Ascending aorta (tissue), 2 donors: ENCODE measurements around the gene SH2B2. TPM values are rescaled to one million over a fixed set of nuclear protein-coding genes. Genes with fewer than 3 reads are reported as not detected.
"Not testable (repeated sequence)": the region's sequence is repeated elsewhere in the genome, so short reads cannot be mapped to it uniquely, and the experiment has no call there.

ENCODE experiments used
- DNase-seq, 2 donors: peaks; one replicate each; pipeline ENCODE4 v3.0.0-alpha.2; 2019; ENCODE audit warnings: low spot score in 2 of 2
- H3K27ac ChIP-seq, 2 donors: fragments of 200-600 bp; sonication (generic); one replicate each; pipeline ENCODE4 v1.5.1; 2016 to 2017; ENCODE audit warnings: mild to moderate bottlenecking in 1 of 2
- H3K27me3 ChIP-seq: fragments of 200-600 bp; sonication (generic); one replicate; pipeline ENCODE4 v1.5.1; 2017
- H3K36me3 ChIP-seq, 2 donors: fragments of 200-600 bp; sonication (generic); one replicate each; pipeline ENCODE4 v1.5.1; 2016
- H3K4me1 ChIP-seq, 2 donors: fragments of 200-600 bp; sonication (generic); one replicate each; pipeline ENCODE4 v1.5.1; 2016 to 2017; ENCODE audit warnings: mild to moderate bottlenecking in 1 of 2
- H3K4me3 ChIP-seq, 2 donors: fragments of 200-600 bp; sonication (generic); one replicate each; pipeline ENCODE4 v1.5.1; 2016 to 2017; ENCODE audit warnings: mild to moderate bottlenecking in 1 of 2
- H3K9me3 ChIP-seq, 2 donors: fragments of 200-600 bp; sonication (generic); one replicate each; pipeline ENCODE4 v1.5.1; 2016
- intact Hi-C: fragments of 100-400 bp; cut with DNase I; formaldehyde crosslinking; loops from one replicate; pipeline ENCODE4 v1.15.1; 2023
- total RNA-seq: library from RNA; depleted of rRNA; stranded (reverse); fragments of >200 nt; gene quantifications from one replicate; pipeline ENCODE4 v1.1.0, GENCODE V29; 2016
- TF ChIP-seq, protein P1 (sequence below), 3 experiments: fragments of 200-600 bp in 2 of 3; fragments of 450-650 bp in 1 of 3; sonication (generic) in 2 of 3; IDR thresholded peaks; one replicate each; pipeline ENCODE4 v1.5.1; 2016 to 2019; ENCODE audit warnings: antibody characterized with exemption in 3 of 3, mild to moderate bottlenecking in 1 of 3, moderate library complexity in 1 of 3

SH2B2 gene
- total RNA-seq, 1 donor from 2014 or later, result 4.2 TPM

DNA sequence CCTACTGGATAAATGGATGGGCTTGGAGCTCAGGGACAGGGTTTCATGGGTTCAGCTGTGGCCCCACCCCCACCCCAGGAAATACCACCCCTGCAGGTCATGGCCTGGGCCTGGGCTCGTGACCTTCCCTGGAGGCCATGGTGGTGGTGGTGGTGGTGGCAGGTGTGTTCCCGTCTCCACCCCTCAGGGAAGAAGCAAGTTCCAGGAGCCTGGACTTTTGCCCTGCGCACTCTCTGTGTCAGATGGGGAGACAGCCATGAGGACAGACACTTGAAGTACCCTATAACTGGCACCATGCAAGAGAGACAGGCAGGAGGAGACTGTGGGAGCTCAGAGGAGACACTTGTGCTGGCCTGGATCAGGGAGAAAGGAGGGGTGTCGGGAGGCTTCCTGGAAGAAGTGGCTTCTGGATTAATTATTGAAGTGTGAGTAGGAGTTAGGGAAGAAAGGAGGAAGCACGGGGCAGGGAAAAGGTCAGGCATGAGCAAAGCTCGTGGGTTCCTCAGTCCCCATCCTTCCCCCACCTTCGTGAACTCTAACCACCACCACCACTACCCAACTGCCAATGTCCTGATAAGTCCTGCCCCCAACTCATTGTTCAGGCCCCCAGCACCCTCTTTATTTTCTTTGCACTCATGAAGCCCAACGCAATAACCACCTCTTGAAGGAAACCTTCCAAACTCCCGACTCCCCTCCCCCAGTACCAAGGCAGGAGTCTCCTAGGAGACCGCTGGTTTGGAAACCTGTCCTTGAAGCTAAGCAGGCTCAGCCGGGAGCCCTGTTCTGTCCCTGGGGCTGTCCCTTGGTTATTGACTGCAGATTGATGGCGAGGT, 8.9 kb downstream of the SH2B2 start:
- no peaks in the 10 kb centered on the region for H3K4me1 ChIP-seq
- no peaks in the 10 kb centered on the region for H3K9me3 ChIP-seq
- intact Hi-C loops, result no loop called here
- no peak for DNase-seq
- TF ChIP-seq, protein P1, sequence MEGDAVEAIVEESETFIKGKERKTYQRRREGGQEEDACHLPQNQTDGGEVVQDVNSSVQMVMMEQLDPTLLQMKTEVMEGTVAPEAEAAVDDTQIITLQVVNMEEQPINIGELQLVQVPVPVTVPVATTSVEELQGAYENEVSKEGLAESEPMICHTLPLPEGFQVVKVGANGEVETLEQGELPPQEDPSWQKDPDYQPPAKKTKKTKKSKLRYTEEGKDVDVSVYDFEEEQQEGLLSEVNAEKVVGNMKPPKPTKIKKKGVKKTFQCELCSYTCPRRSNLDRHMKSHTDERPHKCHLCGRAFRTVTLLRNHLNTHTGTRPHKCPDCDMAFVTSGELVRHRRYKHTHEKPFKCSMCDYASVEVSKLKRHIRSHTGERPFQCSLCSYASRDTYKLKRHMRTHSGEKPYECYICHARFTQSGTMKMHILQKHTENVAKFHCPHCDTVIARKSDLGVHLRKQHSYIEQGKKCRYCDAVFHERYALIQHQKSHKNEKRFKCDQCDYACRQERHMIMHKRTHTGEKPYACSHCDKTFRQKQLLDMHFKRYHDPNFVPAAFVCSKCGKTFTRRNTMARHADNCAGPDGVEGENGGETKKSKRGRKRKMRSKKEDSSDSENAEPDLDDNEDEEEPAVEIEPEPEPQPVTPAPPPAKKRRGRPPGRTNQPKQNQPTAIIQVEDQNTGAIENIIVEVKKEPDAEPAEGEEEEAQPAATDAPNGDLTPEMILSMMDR (IDR thresholded peaks at IDR 0.05), result no peak
- H3K4me3 ChIP-seq, result no peak overlapping the region
- no peaks in the 10 kb centered on the region for H3K27me3 ChIP-seq
- no peak overlapping the region for H3K27ac ChIP-seq
- H3K36me3 ChIP-seq, result no peaks in the 10 kb centered on the region

DNA sequence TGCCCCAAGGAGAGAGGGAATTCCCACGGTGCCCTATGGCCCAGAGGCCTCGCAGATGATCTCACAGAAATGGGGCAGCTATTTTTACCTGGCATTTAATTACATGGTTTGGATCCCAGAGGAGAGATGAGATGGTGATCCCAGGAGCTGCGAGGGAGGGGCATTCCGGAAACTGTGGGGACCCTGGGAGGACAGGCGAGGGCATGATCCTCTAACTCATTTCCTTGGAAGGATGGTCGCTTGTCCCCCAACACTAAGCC, 9.4 kb downstream of the SH2B2 start:
- Histone ChIP-seq H3K27ac (no peak overlapping the region), H3K36me3 (no peaks in the 10 kb centered on the region), H3K4me1 (no peaks in the 10 kb centered on the region), H3K4me3 (no peak overlapping the region), H3K9me3 (no peaks in the 10 kb centered on the region), H3K27me3 (no peaks in the 10 kb centered on the region)
- DNase-seq, result no peak
- intact Hi-C loops, result no loop called here
- TF ChIP-seq, protein P1 (IDR thresholded peaks at IDR 0.05), result no peak

DNA sequence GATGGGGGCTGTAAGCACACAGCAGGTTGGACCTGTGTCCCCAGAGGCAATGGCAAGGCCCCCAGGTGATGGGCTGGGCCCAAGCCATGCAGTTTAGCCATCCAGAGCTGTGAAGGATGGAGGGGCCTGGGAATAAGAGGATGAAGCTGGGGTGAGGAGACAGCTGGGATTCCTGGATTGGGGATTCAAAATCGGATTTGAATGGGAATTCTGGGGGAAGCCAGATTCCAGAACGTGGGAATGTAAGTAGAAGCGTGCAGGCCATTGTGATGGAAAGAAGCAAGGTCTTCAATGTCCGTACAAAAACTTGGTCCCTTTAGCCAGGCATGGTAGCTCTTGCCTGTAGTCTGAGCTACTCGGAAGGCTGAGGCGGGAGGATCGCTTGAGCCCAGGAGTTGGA, 9.8 kb downstream of the SH2B2 start:
- TF ChIP-seq, protein P1 (IDR thresholded peaks at IDR 0.05), result no peak
- Histone ChIP-seq H3K27ac (no peak overlapping the region), H3K27me3 (no peaks in the 10 kb centered on the region), H3K4me3 (no peak overlapping the region), H3K9me3 (no peaks in the 10 kb centered on the region), H3K36me3 (no peaks in the 10 kb centered on the region), H3K4me1 (no peaks in the 10 kb centered on the region)
- no peak for DNase-seq
- intact Hi-C loops, result no loop called here

DNA sequence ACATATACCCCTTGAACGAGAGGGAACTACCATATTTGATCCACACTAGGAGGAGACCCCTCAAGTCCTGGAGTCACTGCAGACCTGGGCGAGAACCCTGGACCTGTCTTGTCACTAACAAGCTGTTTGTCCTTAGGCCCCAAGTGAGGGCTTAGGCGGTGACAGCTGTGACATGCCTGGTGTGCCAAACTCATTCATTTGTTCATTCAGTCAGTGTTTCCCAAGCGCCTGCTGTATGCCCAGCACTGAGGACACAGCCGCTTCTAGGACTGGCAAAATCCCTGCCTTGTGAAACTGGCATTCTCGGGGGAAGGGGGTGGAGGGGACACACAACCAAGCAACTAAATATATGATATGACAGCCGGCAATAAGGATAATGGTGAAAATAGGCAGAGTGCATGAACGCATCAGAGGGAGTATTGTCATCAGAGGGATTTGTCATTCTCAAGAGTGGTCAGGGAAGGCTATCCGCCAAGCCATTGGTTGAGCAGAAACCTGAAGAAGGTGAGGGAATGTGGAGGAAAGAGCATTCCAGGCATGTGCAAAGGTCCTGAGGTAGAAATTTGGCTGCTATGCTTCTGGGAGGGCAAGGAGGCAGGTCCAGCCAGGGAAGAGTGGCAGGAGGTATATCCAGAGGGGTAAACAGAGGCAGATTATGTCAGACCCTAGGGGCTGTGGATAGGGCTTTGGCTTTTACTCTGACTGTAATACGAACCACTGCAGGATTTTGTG, 11.0 kb downstream of the SH2B2 start:
- DNase-seq, result no peak
- TF ChIP-seq, protein P1 (IDR thresholded peaks at IDR 0.05), result no peak
- H3K27me3 ChIP-seq, result no peaks in the 10 kb centered on the region
- intact Hi-C loops, result no loop called here
- H3K4me1 ChIP-seq, result no peaks in the 10 kb centered on the region
- H3K27ac ChIP-seq, result no peak overlapping the region
- no peaks in the 10 kb centered on the region for H3K36me3 ChIP-seq
- no peaks in the 10 kb centered on the region for H3K9me3 ChIP-seq
- H3K4me3 ChIP-seq, result no peak overlapping the region

DNA sequence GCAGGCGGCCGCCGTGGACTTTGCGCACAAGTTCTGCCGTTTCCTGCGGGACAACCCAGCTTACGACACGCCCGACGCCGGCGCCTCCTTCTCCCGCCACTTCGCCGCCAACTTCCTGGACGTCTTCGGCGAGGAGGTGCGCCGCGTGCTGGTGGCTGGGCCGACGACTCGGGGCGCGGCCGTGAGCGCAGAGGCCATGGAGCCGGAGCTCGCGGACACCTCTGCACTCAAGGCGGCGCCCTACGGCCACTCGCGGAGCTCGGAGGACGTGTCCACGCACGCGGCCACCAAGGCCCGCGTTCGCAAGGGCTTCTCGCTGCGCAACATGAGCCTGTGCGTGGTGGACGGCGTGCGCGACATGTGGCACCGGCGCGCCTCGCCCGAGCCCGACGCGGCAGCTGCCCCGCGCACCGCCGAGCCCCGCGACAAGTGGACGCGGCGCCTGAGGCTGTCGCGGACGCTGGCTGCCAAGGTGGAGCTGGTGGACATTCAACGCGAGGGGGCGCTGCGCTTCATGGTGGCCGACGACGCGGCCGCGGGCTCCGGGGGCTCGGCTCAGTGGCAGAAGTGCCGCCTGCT, 14.1 kb downstream of the SH2B2 start:
- DNase-seq, result no peak

DNA sequence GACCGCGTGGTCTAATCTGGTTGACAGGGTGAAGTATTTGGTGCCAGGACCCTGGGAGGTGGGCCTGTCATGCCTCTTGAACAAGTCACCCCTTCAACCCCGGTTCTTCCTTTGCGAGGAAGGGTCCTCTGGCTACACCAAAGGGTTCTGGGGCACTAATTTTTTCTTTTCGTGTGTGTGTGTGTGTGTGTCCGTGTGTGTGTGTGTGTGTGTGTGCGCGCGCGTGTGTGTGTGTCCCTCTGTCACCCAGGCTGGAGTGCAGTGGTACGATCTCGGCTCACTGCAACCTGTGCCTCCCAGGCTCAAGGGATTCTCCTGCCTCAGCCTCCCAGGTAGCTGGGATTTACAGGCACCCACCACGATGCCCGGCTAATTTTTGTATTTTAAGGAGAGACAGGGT, 14.7 kb downstream of the SH2B2 start:
- not testable (repeated sequence) for DNase-seq, H3K4me3 ChIP-seq, H3K27me3 ChIP-seq

More for the DNA sequence above, 14.1 kb downstream of the SH2B2 start:
- Histone ChIP-seq H3K27ac (no peak overlapping the region), H3K36me3 (no peaks in the 10 kb centered on the region), H3K27me3 (no peaks in the 10 kb centered on the region), H3K9me3 (no peaks in the 10 kb centered on the region), H3K4me3 (peak overlapping the region in 1 of 2 donors; percentile 18), H3K4me1 (no peaks in the 10 kb centered on the region)
- TF ChIP-seq, protein P1 (IDR thresholded peaks at IDR 0.05), result peak in 1 of 3 experiments; percentile 9
- intact Hi-C loops, result no loop called here

More for the DNA sequence above, 14.7 kb downstream of the SH2B2 start:
- intact Hi-C loops, H3K9me3 ChIP-seq, H3K27ac ChIP-seq, H3K36me3 ChIP-seq, H3K4me1 ChIP-seq: not testable (repeated sequence)
